ENCODE results near the gene RPL15.
"Not testable (repeated sequence)": the region's sequence is repeated elsewhere in the genome, so short reads cannot be mapped to it uniquely, and the experiment has no call there.

RPL15 gene

GRCh38 chr3:23880703-23881339, 36.1 kb upstream of the RPL15 start:
- no peak overlapping the region for H3K4me3 ChIP-seq (ENCODE audit: control insufficient read depth, low read depth, low read length)
- DNase-seq (ENCODE audit: low read depth) = no peak
- TF ChIP-seq CTCF (conservative IDR thresholded peaks at IDR 0.05; ENCODE audit: control insufficient read depth, insufficient read depth, low read depth, low read length) = no peak

GRCh38 chr3:23881993-23882392, 34.9 kb upstream of the RPL15 start:
- DNase-seq (ENCODE audit: low read depth); H3K4me3 ChIP-seq (ENCODE audit: control insufficient read depth, low read depth, low read length): not testable (repeated sequence)

GRCh38 chr3:23882487-23882918, 34.4 kb upstream of the RPL15 start:
- no peak for TF ChIP-seq CTCF (conservative IDR thresholded peaks at IDR 0.05; ENCODE audit: control insufficient read depth, insufficient read depth, low read depth, low read length)
- H3K4me3 ChIP-seq (ENCODE audit: control insufficient read depth, low read depth, low read length) = no peak overlapping the region

GRCh38 chr3:23884481-23884880, 32.5 kb upstream of the RPL15 start:
- H3K4me3 ChIP-seq (ENCODE audit: control insufficient read depth, low read depth, low read length) = no peak overlapping the region
- DNase-seq (ENCODE audit: low read depth) = peak; percentile 18
- TF ChIP-seq CTCF (conservative IDR thresholded peaks at IDR 0.05; ENCODE audit: control insufficient read depth, insufficient read depth, low read depth, low read length) = peak; percentile 21

More at GRCh38 chr3:23882487-23882918, 34.4 kb upstream of the RPL15 start:
- DNase-seq (ENCODE audit: low read depth) = no peak

GRCh38 chr3:23885210-23885609, 31.7 kb upstream of the RPL15 start:
- no peak for TF ChIP-seq CTCF (conservative IDR thresholded peaks at IDR 0.05; ENCODE audit: control insufficient read depth, insufficient read depth, low read depth, low read length)
- no peak for DNase-seq (ENCODE audit: low read depth)
- no peak overlapping the region for H3K4me3 ChIP-seq (ENCODE audit: control insufficient read depth, low read depth, low read length)

- H3K4me3 ChIP-seq (ENCODE audit: control insufficient read depth, low read depth, low read length) = no peak overlapping the region
- no peak for TF ChIP-seq CTCF (conservative IDR thresholded peaks at IDR 0.05; ENCODE audit: control insufficient read depth, insufficient read depth, low read depth, low read length)
- DNase-seq (ENCODE audit: low read depth) = no peak
Observed at GRCh38 chr3:23886311-23886710, 30.6 kb upstream of the RPL15 start.

GRCh38 chr3:23888617-23889228, 28.2 kb upstream of the RPL15 start:
- TF ChIP-seq CTCF (conservative IDR thresholded peaks at IDR 0.05; ENCODE audit: control insufficient read depth, insufficient read depth, low read depth, low read length) = peak; percentile 79
- DNase-seq (ENCODE audit: low read depth) = peak; percentile 59
- no peak overlapping the region for H3K4me3 ChIP-seq (ENCODE audit: control insufficient read depth, low read depth, low read length)
